HFFc6 (cell line): ENCODE results near the gene PRDM12. TPM values are rescaled to one million over a fixed set of nuclear protein-coding genes. Genes with fewer than 3 reads are reported as not detected.
A peak's percentile ranks its signal among the peaks of the same experiment; 100 is the strongest.

ENCODE experiments used
- DNase-seq: peaks from one replicate; pipeline ENCODE4 v3.0.0-alpha.2; 2018
- H3K27ac Mint-ChIP-seq: 2 replicates; pipeline ENCODE4 v1.8.0; 2020; ENCODE audit warnings: mild to moderate bottlenecking, mixed read lengths
- H3K27me3 Mint-ChIP-seq: 2 replicates; pipeline ENCODE4 v1.8.0; 2021; ENCODE audit warnings: mild to moderate bottlenecking, moderate library complexity, mixed read lengths; ENCODE audit not compliant: insufficient read depth
- H3K36me3 Mint-ChIP-seq: 2 replicates; pipeline ENCODE4 v1.8.0; 2021; ENCODE audit warnings: low read depth, mixed read lengths
- H3K4me1 Mint-ChIP-seq: 2 replicates; pipeline ENCODE4 v1.8.0; 2020; ENCODE audit warnings: low read depth, mixed read lengths
- H3K4me3 Mint-ChIP-seq: 2 replicates; pipeline ENCODE4 v1.8.0; 2020; ENCODE audit warnings: mild to moderate bottlenecking, moderate library complexity, mixed read lengths
- H3K9me3 Mint-ChIP-seq: 2 replicates; pipeline ENCODE4 v1.8.0; 2020; ENCODE audit warnings: mild to moderate bottlenecking, mixed read lengths
- CTCF ChIP-seq: fragments of 200-600 bp; sonication (generic); IDR thresholded peaks from 2 replicates; pipeline ENCODE4 v1.5.0; 2021; ENCODE audit warnings: antibody characterized with exemption, mild to moderate bottlenecking
- total RNA-seq, 6 experiments: library from RNA; stranded (reverse); fragmentation: NEBNext Ultra II Directional; extraction: Animal tissue kit (Norgen Biotek cat#: 25700); gene quantifications; 2 replicates in 1 of 6; 3 replicates in 5 of 6; pipeline ENCODE4 v1.2.3, GENCODE V29; 2021

The PRDM12 gene
- total RNA-seq, 6 experiments from 2014 or later, result 0.10 to 0.17 (median 0.12) TPM; not detected in 3

DNA sequence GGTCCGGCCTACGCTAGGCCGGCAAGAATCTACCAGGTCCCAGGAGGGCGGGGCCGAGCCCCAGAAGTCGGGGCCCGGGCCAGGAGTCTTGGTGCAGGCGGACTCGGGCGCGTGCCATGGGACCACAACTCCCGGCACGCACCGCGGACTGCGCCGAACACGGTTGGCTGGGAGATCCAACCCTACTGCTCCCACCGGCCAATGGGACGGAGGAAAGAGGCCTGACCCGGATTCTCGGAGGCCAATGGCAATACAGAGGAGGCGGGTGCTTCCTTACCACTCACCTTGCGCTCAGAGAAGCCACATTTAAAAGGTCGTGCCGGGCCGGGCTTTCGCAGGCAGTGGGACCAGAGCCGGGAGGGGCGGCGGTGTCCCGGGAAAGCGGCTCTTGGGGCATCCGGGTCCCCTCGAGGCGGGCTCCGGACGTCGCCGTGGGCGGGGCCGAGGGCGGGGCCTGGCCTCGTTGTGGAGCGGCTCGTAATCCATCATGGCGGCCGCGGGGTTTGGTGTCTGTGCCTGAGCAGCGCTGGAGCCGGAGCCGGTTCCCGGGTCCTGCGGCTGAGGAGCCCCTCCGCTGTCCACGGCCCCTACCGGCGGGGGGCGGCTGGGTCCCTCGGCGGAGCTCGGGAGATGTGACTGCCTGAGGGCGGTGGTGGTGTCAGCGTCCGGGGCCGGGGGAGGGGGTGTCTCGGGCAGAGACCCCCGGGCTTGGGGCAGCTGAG is 48.3 kb downstream of the PRDM12 start:
- peaks cover 32% of the 10 kb centered on the region for H3K4me1 Mint-ChIP-seq
- H3K27ac Mint-ChIP-seq, result peak overlapping the region; percentile 97
- H3K36me3 Mint-ChIP-seq, result no peaks in the 10 kb centered on the region
- no peak for TF ChIP-seq CTCF
- no peaks in the 10 kb centered on the region for H3K9me3 Mint-ChIP-seq
- H3K4me3 Mint-ChIP-seq, result peak overlapping the region; percentile 97
- peak; percentile 99 for DNase-seq
- H3K27me3 Mint-ChIP-seq, result no peaks in the 10 kb centered on the region; the same call in 1 of the 2 replicates

- Mint-ChIP-seq H3K36me3 (no peaks in the 10 kb centered on the region), H3K4me1 (peaks cover 32% of the 10 kb centered on the region), H3K4me3 (peak overlapping the region; percentile 97), H3K9me3 (no peaks in the 10 kb centered on the region), H3K27me3 (no peaks in the 10 kb centered on the region; the same call in 1 of the 2 replicates), H3K27ac (peak overlapping the region; percentile 97)
- no peak; the same call in 1 of the 2 replicates for TF ChIP-seq CTCF
- peak; percentile 33 for DNase-seq
Measured at GRCh38 chr9:130713286-130713960, 49.0 kb downstream of the PRDM12 start.

- peaks cover 32% of the 10 kb centered on the region for H3K4me1 Mint-ChIP-seq
- H3K4me3 Mint-ChIP-seq, result peak overlapping the region; percentile 97
- TF ChIP-seq CTCF, result no peak
- no peaks in the 10 kb centered on the region for H3K9me3 Mint-ChIP-seq
- no peaks in the 10 kb centered on the region; the same call in 1 of the 2 replicates for H3K27me3 Mint-ChIP-seq
- H3K36me3 Mint-ChIP-seq, result no peaks in the 10 kb centered on the region
- no peak for DNase-seq
- peak overlapping the region; percentile 53 for H3K27ac Mint-ChIP-seq
Measured at GRCh38 chr9:130714586-130715110, 50.3 kb downstream of the PRDM12 start.

DNA sequence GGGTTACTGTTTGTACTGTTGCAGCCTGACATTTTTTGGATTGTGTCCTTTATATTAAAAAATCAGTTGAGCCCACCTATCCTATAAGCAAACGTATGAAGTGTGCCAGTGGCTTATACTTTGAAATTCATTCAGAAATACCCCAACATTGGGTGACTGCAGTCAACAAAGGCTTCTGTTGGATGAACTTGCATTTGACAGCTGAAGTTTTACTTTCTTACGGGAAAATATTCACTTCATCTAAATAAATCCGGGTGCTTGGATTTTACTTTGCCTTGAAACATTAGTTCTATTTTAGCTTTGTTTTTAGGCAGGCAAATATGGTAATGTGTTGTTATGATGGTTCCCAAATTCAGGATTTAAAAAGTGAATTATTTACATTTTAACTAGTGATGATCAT is 50.9 kb downstream of the PRDM12 start:
- DNase-seq, result no peak
- no peaks in the 10 kb centered on the region; the same call in 1 of the 2 replicates for H3K27me3 Mint-ChIP-seq

DNA sequence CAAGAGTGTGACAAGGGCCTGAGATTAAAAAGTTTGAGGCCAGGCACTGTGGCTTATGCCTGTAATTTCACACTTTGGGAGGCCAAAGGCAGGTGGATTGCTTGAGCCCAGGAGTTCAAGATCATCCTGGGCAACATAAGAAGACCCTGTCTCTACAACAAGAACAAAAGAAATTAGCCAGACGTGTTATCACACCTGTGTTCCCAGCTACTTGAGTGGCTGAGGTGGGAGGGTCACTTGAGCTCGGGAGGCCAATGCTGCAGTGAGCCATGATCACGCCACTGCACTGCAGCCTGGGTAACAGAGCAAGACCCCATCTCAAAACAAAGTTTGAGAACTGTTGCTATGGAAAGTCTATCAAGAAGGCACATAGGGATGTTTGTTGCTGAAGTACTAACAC is 54.2 kb downstream of the PRDM12 start:
- Mint-ChIP-seq H3K4me3 (no peak overlapping the region), H3K9me3 (no peaks in the 10 kb centered on the region), H3K4me1 (peaks cover 38% of the 10 kb centered on the region), H3K27ac (no peak overlapping the region), H3K36me3 (no peaks in the 10 kb centered on the region), H3K27me3 (no peaks in the 10 kb centered on the region; the same call in 1 of the 2 replicates)
- no peak for TF ChIP-seq CTCF
- DNase-seq, result no peak

More for the DNA sequence above, 50.9 kb downstream of the PRDM12 start:
- no peak for TF ChIP-seq CTCF
- no peaks in the 10 kb centered on the region for H3K36me3 Mint-ChIP-seq
- peaks cover 32% of the 10 kb centered on the region for H3K4me1 Mint-ChIP-seq
- no peaks in the 10 kb centered on the region for H3K9me3 Mint-ChIP-seq
- H3K27ac Mint-ChIP-seq, result peak overlapping the region; percentile 53
- H3K4me3 Mint-ChIP-seq, result peak overlapping the region; percentile 97
